Neural cell (in vitro differentiated cells): ENCODE data around the gene STARD10. TPM values are rescaled to one million over a fixed set of nuclear protein-coding genes. Genes with fewer than 3 reads are reported as not detected.

Source experiments
- polyA plus RNA-seq: library from polyadenylated mRNA; depleted of rRNA; stranded (reverse); fragments of >200 nt; gene quantifications from 2 replicates; pipeline ENCODE4 v1.2.3, GENCODE V29; 2014
- small RNA-seq, 3 experiments: library from RNA; depleted of rRNA; stranded (forward); fragments of <200 nt; gene quantifications; one replicate each; pipeline ENCODE3, GENCODE V24; 2012

STARD10 gene
- polyA plus RNA-seq, 1 donor from 2014 or later = 29.0 TPM

Small RNA genes within 50 kb of the gene (small RNA-seq; reads per million reads assigned to genes)
- gene MIR4692 (0 reads per million in 3 experiments), gene RF00019 (0 to 1.2 (median 0) reads per million in 3 experiments)

Other genes starting within 250 kb of the STARD10 start
- gene PDE2A, start 119.6 kb downstream of the STARD10 start, polyA plus RNA-seq = 11.6 and 18.6 TPM in 2 replicates
- gene ARAP1, start 41.6 kb downstream of the STARD10 start, polyA plus RNA-seq = 1.8 and 3.5 TPM in 2 replicates
- gene ATG16L2, start 20.4 kb upstream of the STARD10 start, polyA plus RNA-seq = 9.4 and 10.6 TPM in 2 replicates